Measurements from ENCODE around the gene GALNTL6.

DNA sequence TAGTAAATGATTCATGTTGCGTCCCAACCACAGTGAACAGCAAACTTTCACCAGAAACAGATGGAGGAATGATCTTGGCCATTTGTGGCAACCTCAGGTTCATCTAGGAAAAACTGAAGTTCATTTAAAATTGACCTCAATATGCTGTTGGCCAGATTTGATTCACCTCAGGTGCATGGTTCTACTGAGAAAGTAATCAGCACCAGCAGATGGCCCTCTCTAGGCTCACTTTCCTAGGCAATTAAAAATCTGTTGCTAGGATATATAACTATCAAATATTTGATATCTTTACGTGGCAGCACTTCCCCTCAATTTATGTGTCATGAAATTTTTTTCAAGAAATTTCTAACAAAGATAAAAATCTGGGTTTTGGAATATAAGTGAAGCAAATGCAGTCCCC is 344.7 kb downstream of the GALNTL6 start:
- no peak for TF ChIP-seq EP300 (conservative IDR thresholded peaks at IDR 0.05; ENCODE audit: poor library complexity, severe bottlenecking)
- TF ChIP-seq, protein P1, sequence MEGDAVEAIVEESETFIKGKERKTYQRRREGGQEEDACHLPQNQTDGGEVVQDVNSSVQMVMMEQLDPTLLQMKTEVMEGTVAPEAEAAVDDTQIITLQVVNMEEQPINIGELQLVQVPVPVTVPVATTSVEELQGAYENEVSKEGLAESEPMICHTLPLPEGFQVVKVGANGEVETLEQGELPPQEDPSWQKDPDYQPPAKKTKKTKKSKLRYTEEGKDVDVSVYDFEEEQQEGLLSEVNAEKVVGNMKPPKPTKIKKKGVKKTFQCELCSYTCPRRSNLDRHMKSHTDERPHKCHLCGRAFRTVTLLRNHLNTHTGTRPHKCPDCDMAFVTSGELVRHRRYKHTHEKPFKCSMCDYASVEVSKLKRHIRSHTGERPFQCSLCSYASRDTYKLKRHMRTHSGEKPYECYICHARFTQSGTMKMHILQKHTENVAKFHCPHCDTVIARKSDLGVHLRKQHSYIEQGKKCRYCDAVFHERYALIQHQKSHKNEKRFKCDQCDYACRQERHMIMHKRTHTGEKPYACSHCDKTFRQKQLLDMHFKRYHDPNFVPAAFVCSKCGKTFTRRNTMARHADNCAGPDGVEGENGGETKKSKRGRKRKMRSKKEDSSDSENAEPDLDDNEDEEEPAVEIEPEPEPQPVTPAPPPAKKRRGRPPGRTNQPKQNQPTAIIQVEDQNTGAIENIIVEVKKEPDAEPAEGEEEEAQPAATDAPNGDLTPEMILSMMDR (IDR thresholded peaks at IDR 0.05; ENCODE audit: poor library complexity, severe bottlenecking) = no peak
